A549 (cell line): ENCODE results near the gene TMEM129.

Experiments
- HDAC2 ChIP-seq: fragments of 200-600 bp; sonication (generic); IDR thresholded peaks from 2 replicates; pipeline ENCODE4 v1.6.1; 2016
- HOXB5 ChIP-seq: fragments of 250-450 bp; sonication (Bioruptor Pico); IDR thresholded peaks from 2 replicates; pipeline ENCODE4 v1.5.0; 2020; ENCODE audit warnings: mild to moderate bottlenecking, moderate library complexity
- POLR2A ChIP-seq: IDR thresholded peaks from 2 replicates; pipeline ENCODE4 v1.6.1; 2012; ENCODE audit warnings: mild to moderate bottlenecking, low read length
- POLR2AphosphoS2 ChIP-seq: conservative IDR thresholded peaks from 2 replicates; pipeline ENCODE4 v1.6.1; 2012; ENCODE audit warnings: low read length, improper control_type of control experiment, inconsistent platforms
- TF ChIP-seq, protein P1 (sequence below): fragments of >200 bp; sonication (Bioruptor Twin); formaldehyde crosslinking; IDR thresholded peaks from 3 replicates; pipeline ENCODE4 v1.5.1; 2016

DNA sequence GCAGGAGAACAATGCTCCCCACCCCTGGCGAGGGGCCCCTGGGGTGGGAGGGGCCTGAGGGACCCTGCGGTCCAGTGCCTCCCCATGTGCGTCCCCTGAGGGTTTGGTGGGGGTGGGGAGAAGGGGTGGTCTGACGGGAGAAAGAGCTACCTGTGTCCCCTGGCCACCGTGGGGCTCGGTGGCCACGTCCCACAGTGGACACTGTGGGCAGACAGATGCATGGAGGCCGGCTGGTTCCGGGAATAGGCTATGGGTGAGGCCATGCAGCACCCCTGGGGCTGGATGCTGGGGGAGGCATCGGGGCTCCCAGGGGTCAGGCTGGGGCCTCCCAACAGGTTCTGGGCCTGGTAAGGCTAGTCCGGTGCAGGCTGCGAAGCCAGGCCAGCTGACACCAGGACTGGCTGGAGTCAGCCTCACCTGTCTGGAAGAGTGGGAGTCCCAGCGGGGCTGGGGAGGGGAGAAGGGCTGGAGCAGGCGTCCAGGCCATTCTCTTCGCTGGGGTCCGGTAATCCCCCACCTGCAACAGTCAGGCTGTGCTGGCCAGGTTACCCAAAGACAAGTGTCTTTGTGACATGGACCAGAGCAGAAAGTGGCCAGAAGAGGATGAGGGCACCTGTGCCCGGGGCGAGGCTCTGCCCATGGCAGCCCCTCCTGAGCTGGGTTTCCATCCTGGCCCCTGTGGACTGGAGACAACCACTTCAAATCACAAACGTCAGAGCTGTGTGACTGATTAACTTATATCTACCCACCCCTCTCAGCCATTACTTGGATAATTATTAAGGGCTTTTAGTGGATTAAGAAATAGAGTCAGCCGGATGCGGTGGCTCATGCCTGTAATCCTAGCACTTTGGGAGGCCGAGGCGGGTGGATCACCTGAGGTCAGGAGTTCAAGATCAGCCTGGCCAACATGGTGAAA, 35.6 kb downstream of the TMEM129 start:
- TF ChIP-seq, protein P1, sequence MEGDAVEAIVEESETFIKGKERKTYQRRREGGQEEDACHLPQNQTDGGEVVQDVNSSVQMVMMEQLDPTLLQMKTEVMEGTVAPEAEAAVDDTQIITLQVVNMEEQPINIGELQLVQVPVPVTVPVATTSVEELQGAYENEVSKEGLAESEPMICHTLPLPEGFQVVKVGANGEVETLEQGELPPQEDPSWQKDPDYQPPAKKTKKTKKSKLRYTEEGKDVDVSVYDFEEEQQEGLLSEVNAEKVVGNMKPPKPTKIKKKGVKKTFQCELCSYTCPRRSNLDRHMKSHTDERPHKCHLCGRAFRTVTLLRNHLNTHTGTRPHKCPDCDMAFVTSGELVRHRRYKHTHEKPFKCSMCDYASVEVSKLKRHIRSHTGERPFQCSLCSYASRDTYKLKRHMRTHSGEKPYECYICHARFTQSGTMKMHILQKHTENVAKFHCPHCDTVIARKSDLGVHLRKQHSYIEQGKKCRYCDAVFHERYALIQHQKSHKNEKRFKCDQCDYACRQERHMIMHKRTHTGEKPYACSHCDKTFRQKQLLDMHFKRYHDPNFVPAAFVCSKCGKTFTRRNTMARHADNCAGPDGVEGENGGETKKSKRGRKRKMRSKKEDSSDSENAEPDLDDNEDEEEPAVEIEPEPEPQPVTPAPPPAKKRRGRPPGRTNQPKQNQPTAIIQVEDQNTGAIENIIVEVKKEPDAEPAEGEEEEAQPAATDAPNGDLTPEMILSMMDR, result no peak
- TF ChIP-seq POLR2A (no peak), HDAC2 (no peak), HOXB5 (CRISPR knock-in tag) (no peak), POLR2AphosphoS2 (no peak)
